HG02571 (cell line): Measurements from ENCODE around the gene KCTD14.
"Not testable (repeated sequence)": the region's sequence is repeated elsewhere in the genome, so short reads cannot be mapped to it uniquely, and the experiment has no call there.

Experiments
- ATAC-seq: cut with Tn5 transposase; IDR thresholded peaks from one replicate; pipeline ENCODE4 v1.9.1; 2021; ENCODE audit warnings: mild to moderate bottlenecking, moderate library complexity; ENCODE audit not compliant: unreplicated experiment

Gene KCTD14

DNA sequence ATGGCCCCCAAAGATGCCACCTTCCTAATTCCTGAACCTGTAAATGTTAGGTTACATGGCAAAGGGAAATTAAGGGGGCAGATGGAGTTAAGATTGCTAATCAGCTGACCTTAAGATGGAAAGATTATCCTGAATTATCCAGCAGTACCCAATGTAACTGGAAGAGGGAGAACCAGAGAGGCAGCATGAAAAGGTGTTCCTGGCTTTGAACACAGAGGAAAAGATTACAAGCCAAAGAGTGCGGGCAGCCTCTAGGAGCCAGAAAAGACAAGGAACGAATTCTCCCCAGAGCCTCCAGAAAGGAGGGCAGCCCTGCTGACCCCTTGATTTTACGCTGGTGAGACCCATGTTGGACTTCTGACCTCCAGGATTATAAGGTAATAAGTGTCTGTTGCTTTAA lies 25.5 kb upstream of the KCTD14 start:
- ATAC-seq, result no peak

DNA sequence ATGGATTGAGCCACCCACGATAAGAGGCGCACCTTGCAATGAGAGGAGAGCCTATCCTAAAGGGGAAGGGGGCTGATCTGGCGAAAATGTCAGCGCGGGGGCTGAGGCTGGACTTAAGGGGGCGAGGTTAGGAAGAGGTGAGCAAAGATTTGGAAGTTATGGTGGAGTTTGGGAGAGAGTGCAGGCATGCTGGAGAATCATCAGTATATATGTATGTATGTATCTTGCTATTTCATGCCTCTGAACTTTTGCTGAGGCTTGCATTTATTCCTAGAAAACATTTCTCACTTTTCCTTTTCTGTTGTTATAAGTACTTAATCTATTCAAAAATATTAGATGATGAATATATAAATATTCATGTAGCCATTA lies 23.4 kb upstream of the KCTD14 start:
- ATAC-seq, result no peak

DNA sequence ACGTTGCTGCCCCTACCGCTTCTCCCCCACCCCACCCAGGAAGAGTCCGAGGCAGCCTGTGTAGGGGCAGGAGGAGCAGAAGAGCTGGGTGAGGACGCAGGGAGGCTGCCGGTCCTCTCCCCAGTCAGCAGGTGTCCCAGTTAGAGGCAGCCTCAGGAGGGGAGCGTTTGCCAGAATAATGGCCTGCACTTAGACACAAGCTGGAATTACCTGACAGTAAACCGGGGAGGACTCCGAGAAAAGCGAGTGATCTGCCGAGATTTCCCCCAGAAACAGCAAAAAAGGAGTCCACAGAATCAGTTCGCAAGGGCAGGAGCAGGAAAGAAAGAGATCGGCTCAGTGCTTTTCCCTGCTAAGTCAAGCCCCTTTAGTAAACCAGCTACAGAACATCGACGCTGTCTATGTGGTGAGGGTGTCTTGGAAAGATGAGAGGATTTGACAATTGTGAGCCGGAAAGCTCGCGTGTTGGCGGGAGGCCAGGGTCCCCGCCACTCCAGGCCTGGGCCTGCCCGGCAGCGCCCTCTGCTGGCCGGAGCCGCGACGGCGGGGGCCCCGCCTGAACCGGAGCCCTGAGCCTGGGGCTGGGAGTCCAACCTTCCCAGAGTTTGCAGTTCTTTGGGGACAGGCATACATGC lies 22.9 kb upstream of the KCTD14 start:
- no peak for ATAC-seq

DNA sequence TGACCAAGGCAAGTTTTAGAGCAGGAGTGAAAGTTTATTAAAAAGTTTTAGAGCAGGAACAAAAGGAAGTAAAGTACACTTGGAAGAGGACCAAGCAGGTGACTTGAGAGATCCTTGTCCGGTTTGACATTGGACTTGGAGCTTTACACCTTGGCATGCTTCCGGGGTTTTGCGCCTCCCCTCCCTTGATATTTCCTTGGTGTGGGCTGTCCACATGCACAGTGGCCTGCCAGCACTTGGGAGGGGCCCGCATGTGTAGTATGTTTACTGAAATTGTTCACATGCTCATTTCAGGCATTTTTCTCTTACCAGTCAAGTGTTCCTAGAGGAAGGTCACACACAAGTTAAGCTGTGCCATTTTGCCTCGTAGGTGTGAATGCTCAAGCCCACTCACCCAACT lies 21.6 kb upstream of the KCTD14 start:
- no peak for ATAC-seq

DNA sequence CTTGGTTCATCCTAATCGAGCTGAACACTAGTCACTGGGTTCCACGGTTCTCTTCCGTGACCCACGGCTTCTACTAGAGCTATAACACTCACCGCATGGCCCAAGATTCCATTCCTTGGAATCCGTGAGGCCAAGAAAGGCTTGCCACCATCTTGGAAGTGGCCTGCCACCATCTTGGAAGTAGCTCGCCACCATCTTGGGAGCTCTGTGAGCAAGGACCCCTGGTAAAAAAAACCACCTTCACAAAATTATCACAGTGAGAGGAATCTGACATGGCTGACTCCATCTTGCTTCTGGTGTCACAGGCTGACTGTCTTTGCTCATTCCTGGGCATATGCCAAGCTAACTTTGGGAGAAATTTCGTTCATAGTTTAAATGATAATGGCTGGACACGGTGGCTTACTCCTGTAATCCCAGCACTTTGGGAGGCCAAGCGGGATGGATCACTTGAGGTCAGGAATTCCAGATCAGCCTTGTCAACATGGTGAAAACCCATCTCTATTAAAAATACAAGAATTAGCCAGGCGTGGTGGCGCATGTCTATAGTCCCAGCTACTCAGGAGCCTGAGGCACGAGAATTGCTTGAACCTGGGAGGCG lies 18.9 kb upstream of the KCTD14 start:
- ATAC-seq, result no peak

DNA sequence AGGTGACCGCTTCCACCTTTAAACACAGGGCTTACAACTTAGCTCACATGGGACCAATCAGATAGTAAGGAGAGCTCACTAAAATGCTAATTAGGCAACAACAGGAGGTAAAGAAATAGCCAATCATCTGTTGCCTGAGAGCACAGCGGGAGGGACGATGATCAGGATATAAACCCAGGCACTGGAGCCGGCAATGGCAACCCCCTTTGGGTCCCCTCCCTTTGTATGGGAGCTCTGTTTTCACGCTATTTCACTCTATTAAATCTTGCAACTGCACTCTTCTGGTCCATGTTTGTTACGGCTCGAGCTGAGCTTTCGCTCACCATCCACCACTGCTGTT lies 18.3 kb upstream of the KCTD14 start:
- not testable (repeated sequence) for ATAC-seq

DNA sequence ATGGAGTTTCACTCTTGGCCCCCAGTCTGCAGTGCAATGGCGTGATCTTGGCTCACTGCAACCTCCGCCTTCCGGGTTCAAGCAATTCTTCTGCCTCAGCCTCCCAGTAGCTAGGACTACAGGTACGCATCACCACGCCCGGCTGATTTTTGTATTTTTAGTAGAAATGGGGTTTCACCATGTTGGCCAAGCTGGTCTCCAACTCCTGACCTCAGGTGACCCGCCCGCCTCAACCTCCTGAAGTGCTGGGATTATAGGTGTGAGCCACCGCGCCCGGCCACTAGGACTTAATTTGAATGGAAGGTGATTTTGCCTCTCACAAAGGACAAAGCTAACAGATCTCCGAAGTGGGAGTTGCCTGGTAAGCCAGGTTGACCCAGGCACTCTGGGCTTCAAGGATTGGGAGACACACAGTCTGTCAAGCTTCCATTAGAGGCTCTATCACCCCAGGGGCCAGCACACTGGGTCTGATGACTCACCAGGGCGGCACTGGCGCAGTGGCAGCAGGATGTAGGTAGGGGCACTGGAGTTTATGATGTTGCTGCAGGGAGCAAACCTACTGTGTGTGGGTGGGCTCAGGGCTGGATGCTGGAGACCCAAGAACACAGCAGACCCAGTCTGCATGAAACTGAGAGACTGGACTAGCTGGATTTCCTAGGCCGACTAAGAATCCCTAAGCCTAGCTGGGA lies 17.8 kb upstream of the KCTD14 start:
- ATAC-seq, result no peak

DNA sequence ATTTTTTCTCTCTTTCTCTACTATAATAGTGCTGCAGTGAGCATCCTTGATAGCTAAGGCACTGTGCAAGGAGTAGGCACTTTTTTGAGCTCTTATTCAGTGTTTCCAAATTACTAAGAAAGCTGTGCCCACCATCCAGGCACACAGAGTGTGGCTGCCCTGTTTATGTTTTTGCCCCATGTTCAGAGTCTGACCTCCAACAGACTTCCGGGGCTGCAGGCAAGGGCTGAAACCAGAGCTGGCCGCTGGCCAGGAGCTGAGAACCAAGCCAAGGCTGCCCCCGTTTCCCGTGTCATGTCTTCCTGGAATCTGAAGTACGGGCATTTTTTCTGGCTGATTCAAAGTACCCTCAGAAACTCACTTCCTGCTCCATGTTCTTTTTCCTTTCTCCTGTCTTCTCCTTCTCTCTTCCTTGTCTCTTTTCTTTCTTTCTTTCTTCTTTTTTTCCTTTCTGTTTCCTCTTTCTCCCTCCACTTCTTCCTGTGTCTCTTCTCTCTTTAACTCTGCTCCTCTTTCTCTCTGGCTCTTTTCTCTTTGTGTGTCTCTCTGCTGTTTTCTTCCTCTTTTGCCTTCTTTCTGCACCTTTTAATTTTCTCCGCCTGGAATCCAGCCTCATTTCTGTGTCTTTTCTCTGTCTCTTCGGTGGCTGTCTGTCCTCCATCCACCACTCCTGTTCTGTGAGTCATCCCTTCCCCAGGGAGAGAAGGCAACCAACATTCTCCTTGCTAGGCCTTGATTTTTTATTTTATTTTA lies 17.0 kb upstream of the KCTD14 start:
- ATAC-seq, result no peak

DNA sequence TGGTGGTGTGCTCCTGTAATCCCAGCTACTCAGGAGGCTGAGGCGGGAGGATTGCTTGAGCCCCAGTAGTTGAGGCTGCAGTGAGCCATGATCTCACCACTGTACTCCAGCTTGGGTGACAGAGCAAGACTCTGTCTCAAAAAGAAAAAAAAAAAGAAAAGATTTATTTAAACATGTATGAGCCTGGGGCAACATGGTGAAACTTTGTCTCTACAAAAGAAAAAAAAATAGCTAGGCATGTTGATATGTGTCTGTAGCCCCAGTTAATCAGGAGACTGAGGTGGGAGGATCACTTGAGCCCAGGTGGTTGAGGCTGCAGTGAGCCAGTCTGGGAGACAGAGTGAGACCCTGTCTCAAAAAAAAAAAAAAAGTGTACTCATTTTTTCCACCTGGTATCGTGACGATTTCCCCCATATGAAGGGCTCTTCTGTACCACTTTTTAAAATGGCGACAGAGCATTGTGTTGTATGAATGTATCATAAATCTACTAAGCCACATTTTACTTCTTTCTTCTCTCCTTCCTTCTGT lies 16.4 kb upstream of the KCTD14 start:
- ATAC-seq, result no peak

DNA sequence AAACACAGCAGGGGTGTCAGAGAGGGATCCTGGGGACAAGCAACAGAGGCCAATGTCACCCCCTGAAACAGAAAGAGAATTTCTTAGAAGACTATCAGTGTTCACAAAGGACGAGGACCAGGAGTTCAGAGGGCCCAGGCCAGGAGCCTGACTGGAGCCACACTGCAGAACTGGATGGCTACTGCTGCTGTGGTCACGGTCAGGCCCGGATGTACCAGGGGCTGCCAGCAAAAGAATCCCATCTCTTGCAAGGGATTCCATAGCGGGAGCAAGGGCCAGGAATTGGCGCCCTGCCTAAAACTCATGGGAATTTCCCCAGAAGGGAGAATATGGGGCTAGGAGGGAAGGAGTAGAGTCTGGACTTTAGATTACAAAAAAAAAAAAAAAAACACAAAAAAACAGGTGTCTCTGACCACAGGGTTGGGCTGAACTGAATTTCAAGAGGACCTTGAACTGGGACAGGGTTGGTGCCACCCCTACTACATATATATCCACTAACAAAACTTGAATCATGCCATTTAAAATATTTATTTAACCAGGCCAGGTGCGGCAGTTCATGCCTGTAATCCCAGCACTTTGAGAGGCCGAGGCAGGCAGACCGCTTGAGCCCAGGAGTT lies 15.7 kb upstream of the KCTD14 start:
- ATAC-seq, result no peak

DNA sequence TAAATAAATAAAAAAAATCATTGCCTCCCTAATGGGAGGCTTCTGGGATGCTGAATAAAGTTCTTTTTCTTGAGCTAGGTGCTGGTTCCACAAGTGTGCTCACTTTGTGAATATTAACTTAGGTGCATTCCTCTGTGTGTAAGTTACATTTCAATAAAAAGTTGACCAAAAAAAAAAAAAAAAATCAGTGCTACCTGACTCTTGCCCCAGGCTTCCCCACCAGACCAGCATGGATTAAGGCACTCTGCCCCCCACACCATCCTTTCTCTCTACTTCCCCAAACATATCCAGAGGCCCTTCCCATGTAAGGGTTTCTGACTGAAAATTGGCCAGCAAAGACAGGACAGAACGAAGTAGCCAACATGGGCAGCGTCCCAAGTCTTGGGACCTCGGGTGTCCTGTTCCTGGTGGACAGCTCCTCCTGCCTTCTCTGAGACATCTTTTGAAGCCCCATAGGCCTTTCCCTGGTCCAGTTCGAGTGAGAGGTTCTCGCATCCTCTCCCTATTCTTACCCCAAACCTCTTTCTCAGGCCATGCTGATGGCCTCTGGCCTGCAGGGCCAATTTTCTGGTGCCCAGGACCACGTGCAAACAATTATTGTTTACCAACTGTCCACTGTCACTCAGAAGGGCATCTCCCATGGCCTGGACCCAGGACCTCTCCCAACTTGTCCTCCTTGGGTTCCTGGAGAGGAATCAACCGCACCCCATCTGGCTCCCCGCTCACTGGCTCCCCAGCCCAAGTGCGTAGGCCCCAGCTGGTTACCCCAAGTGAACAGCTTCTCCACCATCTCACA lies 14.9 kb upstream of the KCTD14 start:
- ATAC-seq, result no peak

DNA sequence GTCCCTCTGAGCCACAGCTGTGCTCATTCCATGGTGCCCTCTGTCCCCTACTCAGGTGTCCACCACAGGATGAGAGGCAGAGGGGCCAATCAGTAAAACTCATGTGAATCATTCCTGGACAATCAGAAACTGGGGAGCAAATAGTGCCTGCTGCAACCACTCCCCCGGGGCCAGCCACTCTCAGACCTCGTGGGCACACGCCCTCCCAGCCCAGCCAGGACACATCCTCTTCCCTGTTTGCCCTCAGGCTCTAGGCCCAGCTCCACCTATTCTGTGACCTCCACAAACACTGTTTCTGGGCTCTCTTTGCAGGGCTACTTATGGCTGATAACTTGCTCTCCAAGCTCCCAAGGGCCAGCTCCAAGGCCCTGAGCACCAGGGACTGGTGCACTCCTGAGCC lies 14.0 kb upstream of the KCTD14 start:
- no peak for ATAC-seq

DNA sequence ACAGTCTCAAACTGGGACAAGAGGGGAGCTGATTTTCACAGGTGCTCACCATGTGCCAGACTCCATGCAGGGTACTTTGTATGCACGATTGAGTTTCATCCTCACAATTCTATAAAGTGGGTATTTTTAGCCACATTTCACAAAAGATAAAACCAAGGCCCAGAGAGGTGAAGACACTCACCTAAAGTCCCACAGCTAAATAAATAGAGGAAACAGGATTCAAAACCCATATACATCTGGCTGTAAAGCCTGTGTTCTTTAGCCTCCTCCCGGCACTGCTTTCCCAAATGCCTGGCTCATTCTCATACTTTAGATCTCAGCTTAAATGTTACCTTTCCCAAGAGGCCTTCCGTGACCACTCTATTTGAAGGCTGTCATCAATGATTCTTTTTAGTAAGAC lies 13.2 kb upstream of the KCTD14 start:
- no peak for ATAC-seq

DNA sequence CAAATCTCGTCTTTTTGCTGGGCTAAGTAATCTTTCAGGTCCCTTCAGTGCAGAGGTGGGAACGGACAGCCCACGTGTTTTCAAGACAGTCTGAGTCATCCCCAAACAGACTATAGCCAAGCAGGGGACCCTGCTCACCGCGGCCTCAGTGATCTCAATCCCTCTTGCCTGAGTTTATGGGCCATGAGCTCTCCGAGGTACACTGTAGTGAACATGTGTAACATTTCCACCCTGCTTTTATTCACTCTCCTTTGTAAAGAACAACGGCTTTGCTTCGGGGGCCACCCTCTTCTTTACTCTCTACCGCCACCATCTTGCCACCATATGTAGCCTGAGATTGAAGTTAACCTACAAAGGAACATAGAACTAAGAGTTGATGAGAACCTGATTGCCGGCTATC lies 11.5 kb upstream of the KCTD14 start:
- ATAC-seq, result no peak

DNA sequence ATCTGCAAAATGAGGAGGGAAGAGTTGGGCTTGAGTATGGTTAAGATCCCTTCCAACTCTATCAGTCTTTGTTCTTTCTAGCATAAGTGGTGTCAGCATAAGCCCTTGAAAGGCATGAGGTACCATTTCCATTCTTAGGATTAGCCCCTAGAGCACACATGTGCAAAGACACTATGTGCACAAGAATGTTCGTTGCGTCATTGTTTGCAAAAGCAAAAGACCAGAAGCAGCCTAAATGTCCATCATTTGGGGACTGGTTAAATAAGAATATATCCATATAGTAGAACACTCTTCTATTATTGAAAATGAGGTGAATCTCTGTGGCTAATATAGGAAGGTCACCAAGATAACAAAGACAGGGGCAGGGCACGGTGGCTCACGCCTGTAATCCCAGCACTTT lies 10.0 kb upstream of the KCTD14 start:
- no peak for ATAC-seq

DNA sequence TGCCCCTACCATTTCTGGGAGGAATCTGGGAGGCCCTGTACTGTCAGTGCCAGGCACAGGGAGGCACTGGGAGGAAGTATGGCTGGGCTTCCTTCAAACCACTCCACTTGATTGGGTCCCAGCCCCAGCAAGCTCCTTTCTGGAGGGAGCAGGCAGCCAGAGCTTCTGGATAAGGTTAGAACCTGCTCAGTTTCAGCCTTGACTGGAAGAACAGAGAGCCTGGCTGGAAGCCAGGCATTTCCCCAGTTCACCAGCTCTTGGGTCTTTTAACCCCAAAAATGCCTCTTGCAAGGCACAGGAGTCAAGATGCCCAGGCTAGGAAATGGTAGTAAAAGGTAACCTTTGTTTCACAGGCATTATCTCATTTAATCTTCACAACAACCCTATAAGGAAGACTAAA lies 9.0 kb upstream of the KCTD14 start:
- no peak for ATAC-seq

DNA sequence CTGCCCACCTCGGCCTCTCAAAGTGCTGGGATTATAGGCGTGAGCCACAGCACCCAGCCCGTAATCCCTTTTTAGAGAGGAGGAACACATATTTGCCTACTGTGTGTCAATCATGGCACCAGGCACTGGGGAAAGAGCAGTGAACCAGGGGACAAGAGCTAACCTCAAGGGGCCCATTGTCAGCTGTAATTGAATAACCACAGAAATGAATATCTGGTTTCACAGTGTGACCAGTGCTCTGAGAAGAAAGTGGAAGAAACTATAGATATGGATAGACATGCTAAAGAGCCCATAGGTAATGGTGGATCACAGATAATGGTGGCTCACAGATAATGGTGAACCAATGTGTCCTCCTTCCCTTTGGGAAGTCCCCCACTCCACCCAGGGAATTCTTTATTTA lies 8.6 kb upstream of the KCTD14 start:
- ATAC-seq, result no peak

DNA sequence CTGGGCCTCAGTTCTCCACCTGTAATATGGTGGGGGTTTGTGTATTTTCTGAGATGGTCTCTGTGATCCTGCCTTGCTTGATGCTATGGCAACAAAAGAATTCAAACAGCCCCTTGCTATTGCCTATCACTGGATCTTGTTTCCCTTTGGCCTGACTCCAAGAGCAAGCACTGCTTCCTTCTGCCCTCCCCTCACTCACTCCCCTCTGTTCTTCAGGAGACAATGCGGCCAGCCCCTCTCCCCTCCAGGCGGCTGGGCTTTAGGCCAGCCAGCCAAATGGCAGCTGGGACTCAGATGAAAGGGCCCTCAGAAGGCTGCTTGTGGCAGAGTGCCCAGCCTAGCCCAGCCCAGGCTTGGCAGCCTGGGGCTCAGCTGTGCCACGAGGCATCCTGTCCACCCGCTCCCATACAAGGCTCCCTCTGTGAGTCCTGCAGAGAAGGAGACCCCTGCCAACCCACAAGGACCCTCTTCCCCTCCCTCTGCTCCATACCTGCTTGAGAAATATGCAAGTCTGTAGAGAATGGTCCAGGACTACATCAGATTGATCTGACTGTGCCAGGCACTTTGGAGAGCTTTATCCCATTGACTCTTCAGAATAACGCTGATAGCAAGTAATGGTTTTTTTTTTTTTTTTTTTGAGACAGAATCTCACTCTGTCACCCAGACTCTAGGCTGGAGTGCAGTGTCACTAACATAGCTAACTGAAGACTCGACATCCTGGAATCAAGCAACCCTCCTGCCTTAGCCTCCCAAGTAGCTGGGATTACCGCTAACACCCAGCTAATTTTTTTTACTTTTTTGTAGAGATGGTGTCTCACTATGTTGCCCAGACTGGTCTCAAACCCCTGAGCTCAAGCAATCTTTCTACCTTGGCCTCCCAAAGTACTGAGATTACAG lies 7.6 kb upstream of the KCTD14 start:
- no peak for ATAC-seq

DNA sequence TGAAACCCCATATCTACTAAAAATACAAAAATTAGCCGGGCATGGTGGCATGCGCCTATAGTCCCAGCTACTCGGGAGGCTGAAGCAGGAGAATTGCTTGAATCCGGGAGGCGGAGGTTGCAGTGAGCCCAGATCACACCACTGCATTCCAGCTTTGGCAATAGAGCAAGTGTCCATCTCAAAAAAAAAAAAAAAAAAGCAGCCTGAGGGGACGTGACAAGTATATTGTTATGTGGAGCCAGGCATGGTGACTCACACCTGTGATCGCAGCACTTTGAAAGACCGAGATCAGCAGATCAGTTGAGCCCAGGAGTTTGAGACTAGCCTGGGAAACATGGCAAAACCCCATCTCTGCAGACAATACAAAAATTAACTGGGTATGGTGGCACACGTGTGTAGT lies 5.3 kb upstream of the KCTD14 start:
- not testable (repeated sequence) for ATAC-seq

DNA sequence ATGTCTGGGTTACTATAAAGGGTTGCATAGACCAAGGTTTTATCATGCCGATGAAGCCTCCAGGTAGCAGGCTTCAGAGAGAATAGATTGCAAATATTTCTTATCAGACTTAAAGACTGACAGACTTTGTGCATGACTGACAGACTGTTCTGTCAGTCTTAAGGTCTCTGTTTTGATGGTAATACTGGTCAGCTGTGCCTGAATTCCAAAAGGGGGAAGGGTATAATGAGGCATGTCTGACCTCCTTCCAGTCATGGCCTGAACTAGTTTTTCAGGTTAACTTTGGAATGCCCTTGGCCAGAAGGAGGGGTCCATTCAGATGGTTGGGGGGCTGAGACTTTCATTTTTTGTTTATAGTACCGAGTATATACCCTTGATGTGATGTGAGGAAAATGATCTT lies 4.7 kb upstream of the KCTD14 start:
- no peak for ATAC-seq
